Activated CD8-positive, alpha-beta memory T cell treated with anti-CD3 and anti-CD28 coated beads for 24 hours (primary cell): ENCODE data around the gene RIC1.
A peak's percentile ranks its signal among the peaks of the same experiment; 100 is the strongest.
"Not testable (repeated sequence)": the region's sequence is repeated elsewhere in the genome, so short reads cannot be mapped to it uniquely, and the experiment has no call there.

Experiments used
- DNase-seq: peaks from one replicate; pipeline ENCODE4 v3.0.0-alpha.2; 2020

The RIC1 gene

DNA sequence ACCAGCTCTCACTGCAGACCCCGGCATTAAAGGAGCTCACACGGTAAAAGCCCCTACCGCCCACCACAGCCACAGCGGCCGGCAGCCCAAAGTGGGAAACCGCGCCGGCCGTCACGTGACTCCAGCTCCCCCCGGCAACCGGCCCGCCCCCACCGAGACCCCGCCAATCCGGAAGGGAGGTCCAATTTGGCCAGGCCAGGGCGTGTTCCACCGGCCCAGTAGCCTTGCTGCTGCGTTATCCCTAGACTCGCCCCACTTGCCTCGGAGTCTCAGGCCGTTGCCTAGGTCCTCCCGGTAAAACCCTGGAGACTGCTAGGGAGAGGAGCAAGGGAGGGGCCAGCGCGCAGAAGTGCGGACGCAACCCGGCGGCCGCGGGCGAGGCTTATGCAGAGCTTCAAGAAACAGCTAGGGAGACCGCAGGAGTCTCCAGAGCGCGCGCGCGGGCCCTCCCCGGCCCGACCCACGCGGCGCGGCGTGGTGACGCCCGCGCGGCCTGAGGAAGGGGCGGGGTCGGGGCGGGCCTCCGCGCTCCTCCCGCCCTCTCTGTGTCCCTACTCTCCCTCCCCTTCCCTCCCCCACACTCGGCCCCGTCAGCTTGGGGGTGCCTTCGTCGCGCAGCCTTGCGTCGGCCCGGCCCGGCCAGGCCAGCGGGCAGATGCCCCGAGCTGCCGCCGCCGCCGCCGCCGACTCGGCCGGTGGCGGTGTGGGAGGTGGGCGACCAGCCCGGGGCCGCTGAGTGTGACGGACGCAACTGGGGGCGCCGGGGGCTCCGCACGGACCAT lies at the start of gene RIC1:
TSS of gene RIC1 (plus strand) at position 578 of the 782 bp plus-strand sequence. CDS start at position 781, 203 bp downstream.
- peak; percentile 95 for DNase-seq

GRCh38 chr9:5579881-5580280 lies 49.0 kb upstream of the RIC1 start:
- no peak for DNase-seq

DNA sequence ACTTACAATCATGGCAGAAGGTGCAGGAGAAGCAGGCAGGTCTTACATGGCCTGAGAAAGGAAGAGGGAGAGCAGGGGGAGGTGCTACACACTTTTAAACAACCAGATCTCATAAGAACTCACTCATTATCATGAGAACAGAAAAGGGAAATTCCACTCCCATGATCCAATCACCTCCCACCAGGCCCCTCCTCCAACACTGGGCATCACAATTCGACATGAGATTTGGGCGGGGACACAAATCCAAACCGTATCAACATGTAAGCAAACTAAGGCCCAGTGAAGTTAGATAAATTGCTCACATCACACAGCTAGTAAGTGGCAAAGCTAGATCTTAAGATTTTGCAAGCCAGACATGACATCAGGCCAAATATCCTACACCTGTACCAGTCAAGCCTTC lies 48.3 kb upstream of the RIC1 start:
- DNase-seq: no peak

DNA sequence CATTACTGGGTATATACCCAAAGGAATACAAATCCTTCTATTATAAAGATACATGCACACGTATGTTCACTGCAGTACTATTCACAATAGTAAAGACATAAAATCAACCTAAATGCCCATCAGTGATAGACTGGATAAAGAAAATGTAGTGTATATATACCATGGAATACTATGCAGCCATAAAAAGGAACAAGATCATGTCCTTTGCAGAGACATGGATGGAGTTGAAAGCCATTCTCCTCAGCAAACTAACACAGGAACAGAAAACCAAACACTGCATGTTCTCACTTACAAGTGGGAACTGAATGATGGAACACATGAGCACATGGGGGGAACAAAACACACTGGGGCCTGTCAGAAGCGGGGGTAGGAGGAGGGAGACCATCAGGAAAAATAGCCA lies 47.2 kb upstream of the RIC1 start:
- DNase-seq: not testable (repeated sequence)

DNA sequence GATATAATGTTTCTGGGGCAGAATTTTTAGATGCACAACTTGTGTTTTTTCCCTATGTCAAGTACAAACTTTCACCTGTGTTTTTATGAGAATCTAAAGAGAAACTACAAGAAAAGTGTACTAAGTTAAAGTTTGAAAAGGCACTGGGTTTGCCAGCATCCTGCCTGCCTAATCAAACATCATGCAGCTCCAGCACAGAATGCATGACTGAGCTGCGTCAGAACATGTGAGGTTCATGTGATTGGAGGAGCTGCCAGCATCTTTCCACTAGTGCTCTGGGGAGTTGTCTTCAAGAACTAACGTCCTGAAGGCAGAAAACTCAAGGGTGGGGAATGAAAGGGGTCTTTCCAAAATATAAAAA lies 46.1 kb upstream of the RIC1 start:
- no peak for DNase-seq

- no peak for DNase-seq
Observed at GRCh38 chr9:5586391-5586802, 42.5 kb upstream of the RIC1 start.

DNA sequence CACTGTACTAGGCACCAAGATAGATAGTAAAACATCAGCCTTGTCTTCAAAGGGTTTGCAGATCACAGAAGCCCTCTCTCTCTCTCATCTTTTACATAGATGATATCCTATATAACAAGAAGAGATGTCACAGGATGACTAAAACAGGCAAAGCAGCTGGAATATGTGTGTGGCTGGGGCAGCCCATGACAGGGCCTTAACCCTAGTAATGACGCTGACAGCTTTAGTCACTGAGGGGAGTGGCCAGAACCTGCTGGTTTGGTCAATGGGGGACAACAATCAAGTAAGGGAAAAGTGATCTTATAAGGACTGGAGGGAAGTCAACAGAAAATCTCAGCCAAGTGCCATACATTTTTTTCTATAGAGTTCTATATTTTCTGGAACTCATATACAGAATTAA lies 41.9 kb upstream of the RIC1 start:
- DNase-seq: no peak

GRCh38 chr9:5592231-5592630 lies 36.7 kb upstream of the RIC1 start:
- no peak for DNase-seq

GRCh38 chr9:5592904-5593303 lies 36.0 kb upstream of the RIC1 start:
- DNase-seq: no peak

GRCh38 chr9:5593904-5594303 lies 35.0 kb upstream of the RIC1 start:
- DNase-seq: no peak

GRCh38 chr9:5596173-5596572 lies 32.7 kb upstream of the RIC1 start:
- no peak for DNase-seq

DNA sequence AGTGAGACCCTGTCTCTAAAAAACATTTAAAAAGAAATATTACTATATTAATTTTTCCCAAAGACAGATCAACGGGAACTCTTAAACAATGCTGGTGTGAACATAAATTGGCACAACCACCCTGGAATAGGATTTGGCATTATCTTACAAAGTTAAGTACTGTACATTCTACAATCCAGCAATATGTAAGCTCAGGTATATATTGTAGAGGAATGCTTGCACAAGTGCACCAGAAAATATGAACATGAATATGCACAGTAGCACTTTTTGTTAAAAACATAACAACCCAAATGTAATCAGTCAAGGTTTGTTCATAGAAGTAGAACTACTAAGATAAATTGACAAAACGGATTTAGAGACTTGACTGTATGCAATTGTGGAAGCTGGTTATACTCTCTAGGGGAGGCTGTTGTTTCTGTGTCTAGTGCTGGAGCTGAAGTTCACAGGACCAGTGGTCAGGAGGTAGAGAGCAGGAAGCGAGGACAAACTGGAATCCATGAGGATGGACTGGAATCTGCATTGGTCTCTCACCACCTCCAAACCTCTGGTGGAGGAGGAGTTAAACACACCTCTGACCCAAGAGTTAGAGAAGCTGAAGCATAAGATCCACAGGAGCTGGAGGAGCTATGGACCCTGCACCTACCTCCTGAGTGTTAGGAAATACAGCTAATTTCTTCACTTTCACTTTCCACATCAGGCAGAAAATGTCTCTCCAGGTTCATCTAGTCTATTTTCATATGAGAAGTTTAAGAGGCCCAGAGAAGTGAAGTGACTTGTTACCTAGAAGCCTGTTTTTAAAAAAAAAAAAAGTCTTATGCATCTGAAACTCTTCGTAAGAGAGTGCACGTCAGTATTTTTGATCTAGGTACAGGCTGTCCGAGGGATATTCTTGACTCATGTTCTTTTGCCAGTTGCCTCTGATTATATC lies 20.3 kb upstream of the RIC1 start:
- no peak for DNase-seq

DNA sequence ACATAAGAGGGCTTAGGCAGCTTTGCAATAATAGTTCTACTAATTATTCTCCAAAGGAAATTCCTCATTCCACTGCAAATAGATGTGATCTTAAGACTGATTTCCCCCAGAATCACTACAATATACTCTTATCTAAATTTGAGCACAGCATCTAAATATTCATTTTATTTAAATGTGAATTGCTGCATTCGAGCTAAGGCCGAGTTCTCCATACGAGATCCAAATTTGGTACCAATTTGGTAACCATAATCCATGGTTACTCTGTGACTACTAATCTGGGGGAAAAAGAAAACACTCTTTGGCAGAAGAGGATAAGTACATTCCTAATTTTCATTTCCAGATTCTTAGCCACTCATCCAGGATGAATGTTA lies 19.7 kb upstream of the RIC1 start:
- DNase-seq: no peak

DNA sequence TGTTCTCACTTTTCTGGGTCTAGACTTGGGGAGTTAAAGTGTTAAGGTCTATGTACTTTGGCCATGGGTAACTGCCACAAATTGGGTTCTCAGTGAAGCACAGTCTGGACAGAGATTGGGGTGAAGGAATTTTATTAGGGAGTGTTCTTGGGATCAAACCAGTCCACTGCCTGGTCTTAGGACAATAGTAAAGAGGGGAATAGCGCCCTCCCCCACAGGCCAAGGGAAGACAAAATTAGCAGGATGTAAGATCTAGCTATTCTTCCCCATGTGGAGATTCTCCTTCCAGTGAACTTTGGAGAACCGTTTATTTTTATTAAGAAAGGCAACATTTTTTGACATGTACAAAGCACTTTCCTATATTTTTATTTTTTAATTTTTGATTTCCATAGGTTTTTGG lies 18.4 kb upstream of the RIC1 start:
- no peak for DNase-seq

GRCh38 chr9:5611321-5612184 lies 17.4 kb upstream of the RIC1 start:
- DNase-seq: no peak

DNA sequence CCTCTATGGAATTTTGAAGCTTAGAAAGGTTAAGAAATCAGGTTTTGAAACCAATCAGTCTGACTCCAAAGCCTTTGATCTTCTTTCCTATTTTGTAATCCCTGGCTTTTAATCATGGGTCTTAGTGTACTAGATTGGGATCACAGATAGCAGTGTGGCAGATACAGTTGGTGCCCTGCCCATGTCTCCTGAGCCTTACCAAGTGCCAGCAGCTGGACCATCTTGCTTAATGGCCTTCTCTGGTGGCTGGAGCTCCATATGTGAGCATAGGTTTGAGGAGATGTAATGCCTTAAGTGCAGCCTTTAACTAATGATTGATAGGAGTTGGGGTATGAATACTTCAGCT lies 16.7 kb upstream of the RIC1 start:
- no peak for DNase-seq

DNA sequence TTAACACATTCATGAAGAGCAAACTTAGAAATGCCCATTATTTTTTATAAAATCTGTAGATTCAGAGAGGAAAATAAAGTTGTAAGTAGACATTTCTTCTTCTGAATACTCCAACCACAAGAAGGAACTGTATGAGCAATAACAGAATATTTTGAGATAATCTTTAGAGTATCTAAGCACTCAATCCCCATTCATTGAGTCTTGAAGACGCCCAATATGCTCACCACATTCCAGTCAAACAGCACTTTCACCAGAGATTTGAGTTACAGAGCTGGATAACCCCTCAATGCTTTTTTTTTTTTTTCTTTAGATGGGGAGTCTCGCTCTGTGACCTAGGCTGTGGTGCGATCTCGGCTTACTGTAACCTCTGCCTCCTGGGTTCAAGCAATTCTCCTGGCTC lies 14.7 kb upstream of the RIC1 start:
- no peak for DNase-seq

GRCh38 chr9:5614985-5615384 lies 13.9 kb upstream of the RIC1 start:
- no peak for DNase-seq

DNA sequence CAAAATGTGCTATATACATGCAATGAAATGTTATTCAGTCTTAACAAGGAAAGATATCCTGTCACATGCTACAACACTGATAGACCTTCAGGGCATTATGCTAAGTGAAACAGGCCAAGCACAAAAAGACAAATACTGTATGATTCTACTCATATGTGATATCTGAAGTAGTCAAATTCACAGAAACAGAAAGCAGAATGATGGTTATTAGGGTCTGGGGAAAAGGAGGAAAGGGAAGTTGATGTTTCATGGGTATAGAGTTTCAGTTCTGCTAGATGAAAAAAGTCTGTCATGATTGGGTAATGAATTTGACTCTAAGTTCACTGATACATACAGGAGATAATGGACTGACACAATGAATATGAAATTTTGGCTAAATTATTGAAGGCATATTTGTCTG lies 11.2 kb upstream of the RIC1 start:
- no peak for DNase-seq

DNA sequence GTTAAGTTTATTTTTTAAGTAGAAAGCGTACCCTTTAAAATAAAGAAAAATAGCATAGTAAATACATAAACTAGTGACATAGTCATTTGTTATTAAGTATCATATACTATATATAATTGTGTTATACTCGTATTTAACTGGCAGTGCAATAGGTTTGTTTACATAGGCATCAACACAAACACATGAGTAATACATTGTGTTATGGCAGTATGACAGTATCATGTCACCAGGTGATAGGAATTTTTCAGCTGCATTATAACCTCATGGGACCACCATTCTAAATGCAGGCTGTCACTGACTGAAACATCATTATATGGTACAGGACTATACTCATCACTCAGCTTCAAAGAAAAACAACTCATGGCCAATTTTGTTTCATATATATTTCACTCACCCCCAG lies 8.4 kb upstream of the RIC1 start:
- no peak for DNase-seq

GRCh38 chr9:5621327-5621726 lies 7.6 kb upstream of the RIC1 start:
- DNase-seq: no peak

- DNase-seq: no peak
Observed at GRCh38 chr9:5622016-5622415, 6.9 kb upstream of the RIC1 start.

- no peak for DNase-seq
Observed at GRCh38 chr9:5624655-5625054, 4.3 kb upstream of the RIC1 start.
